Effector memory CD4-positive, alpha-beta T cell (primary cell): ENCODE data around the gene SNX17.
A peak's percentile ranks its signal among the peaks of the same experiment; 100 is the strongest.

Experiments used
- DNase-seq, 3 donors: peaks; one replicate each; pipeline ENCODE4 v3.0.0-alpha.2; 2020
- H3K27ac ChIP-seq: 2 replicates; pipeline ENCODE4 v1.7.0; 2013; ENCODE audit warnings: mild to moderate bottlenecking, low read length, moderate library complexity; ENCODE audit not compliant: insufficient read depth, poor library complexity, severe bottlenecking
- H3K27me3 ChIP-seq: replicated peaks from 2 replicates; pipeline ENCODE4 v1.7.0; 2013; ENCODE audit warnings: mild to moderate bottlenecking, low read length; ENCODE audit not compliant: insufficient read depth, control insufficient read depth, poor library complexity, severe bottlenecking
- H3K36me3 ChIP-seq: 2 replicates; pipeline ENCODE4 v1.7.0; 2013; ENCODE audit warnings: mild to moderate bottlenecking, low read length, moderate library complexity; ENCODE audit not compliant: control insufficient read depth, insufficient read depth
- H3K4me1 ChIP-seq: 2 replicates; pipeline ENCODE4 v1.7.0; 2013; ENCODE audit warnings: low read length, mild to moderate bottlenecking; ENCODE audit not compliant: control insufficient read depth, insufficient read depth, poor library complexity, severe bottlenecking
- H3K4me3 ChIP-seq: 2 replicates; pipeline ENCODE4 v1.7.0; 2013; ENCODE audit warnings: low read length, low read depth, mild to moderate bottlenecking; ENCODE audit not compliant: insufficient read depth, poor library complexity, severe bottlenecking
- H3K9me3 ChIP-seq: 2 replicates; pipeline ENCODE4 v1.7.0; 2013; ENCODE audit warnings: mild to moderate bottlenecking, low read length, moderate library complexity; ENCODE audit not compliant: control insufficient read depth
- total RNA-seq, 3 donors: gene quantifications; one replicate each; lab custom pipeline; 2026; lab: John Stamatoyannopoulos, UW

Gene SNX17, protein sequence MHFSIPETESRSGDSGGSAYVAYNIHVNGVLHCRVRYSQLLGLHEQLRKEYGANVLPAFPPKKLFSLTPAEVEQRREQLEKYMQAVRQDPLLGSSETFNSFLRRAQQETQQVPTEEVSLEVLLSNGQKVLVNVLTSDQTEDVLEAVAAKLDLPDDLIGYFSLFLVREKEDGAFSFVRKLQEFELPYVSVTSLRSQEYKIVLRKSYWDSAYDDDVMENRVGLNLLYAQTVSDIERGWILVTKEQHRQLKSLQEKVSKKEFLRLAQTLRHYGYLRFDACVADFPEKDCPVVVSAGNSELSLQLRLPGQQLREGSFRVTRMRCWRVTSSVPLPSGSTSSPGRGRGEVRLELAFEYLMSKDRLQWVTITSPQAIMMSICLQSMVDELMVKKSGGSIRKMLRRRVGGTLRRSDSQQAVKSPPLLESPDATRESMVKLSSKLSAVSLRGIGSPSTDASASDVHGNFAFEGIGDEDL
- 63.2 to 77.4 (median 71.8) reads per million in 3 donors for total RNA-seq

- Histone ChIP-seq H3K27me3 (no peaks in the 10 kb centered on the region), H3K9me3 (no peaks in the 10 kb centered on the region), H3K4me3 (peak within 1 kb of the TSS; percentile 96), H3K4me1 (peaks cover 24% of the 10 kb centered on the region), H3K36me3 (peaks cover 53% of the 10 kb centered on the region), H3K27ac (peak within 1 kb of the TSS; percentile 89)
- peak; percentile 98 to 100 (median 99) for DNase-seq
These were observed at the start of gene SNX17, which contains the start of gene EIF2B4 for GRCh38 chr2:27370026-27370815. Gene SNX17, plus strand, starts transcription at chr2:27370616. Its CDS starts 128 bp downstream, at chr2:27370744. Gene EIF2B4, minus strand, starts transcription at chr2:27370338. Its CDS starts 24 bp downstream, at chr2:27370314.

DNA sequence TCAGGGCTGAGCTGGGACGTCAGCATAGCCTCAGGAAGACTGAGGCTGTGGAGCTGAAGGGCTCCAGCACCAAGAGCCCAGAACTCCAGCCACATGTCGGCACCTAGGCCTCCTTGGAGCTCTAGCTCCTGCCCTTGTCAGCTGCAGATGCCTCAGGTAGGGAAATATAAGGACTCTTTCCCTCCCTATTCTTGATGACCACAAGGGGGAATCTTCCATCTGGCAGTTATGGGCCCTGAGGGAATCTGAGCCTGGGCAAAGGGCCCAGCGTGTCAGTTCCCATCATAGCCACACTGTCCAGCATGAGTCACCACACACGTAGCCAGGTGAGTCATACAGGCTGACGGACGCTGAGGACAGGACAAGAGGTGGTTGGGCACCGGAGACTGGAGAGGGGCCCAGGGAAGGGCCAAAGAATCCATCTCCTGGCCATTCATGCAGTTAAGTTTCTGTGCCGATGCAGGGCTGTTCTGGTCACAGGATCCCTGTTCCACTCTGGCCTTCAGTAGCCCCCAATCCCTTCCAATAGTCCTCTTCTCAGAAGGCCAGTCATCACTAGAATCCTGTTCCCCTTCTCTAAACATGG is 49.4 kb upstream of the SNX17 start:
- Histone ChIP-seq H3K4me1 (peaks cover 13% of the 10 kb centered on the region), H3K27me3 (no peaks in the 10 kb centered on the region), H3K9me3 (no peaks in the 10 kb centered on the region), H3K4me3 (no peak overlapping the region), H3K27ac (no peak overlapping the region), H3K36me3 (peaks cover under 1% of the 10 kb centered on the region)
- DNase-seq = no peak

DNA sequence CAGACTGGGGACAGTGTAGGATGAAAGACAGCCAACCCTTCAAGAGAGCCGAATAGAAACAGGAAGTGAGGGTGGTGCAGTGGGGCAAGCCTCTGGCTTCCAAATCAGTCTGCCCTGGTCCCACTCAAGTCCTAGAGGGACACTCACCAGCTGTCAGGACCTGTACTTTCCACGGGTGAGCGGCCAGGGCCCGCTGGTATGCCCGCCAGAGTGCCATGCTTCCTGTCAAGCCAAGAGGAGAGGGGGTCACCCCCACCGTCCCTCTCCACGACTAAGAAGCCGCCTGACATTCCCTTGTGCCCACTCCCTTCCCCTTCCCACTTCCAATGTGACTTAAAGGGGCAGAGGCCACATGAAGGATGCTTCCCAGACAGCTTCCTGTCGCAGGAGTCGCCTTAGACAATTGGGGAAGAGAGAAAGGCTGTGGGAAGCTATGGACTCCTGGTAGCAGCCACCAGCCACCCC is 48.1 kb upstream of the SNX17 start:
- peaks cover 13% of the 10 kb centered on the region for H3K4me1 ChIP-seq
- H3K36me3 ChIP-seq = peaks cover 12% of the 10 kb centered on the region
- peak overlapping the region; percentile 88 for H3K4me3 ChIP-seq
- H3K27me3 ChIP-seq = no peaks in the 10 kb centered on the region
- no peaks in the 10 kb centered on the region for H3K9me3 ChIP-seq
- peak overlapping the region; percentile 95 for H3K27ac ChIP-seq
- no peak for DNase-seq

GRCh38 chr2:27322766-27323595 is 47.4 kb upstream of the SNX17 start, which contains the start of gene MPV17:
Gene MPV17, minus strand, starts transcription at chr2:27323097. Its CDS starts 580 bp downstream, at chr2:27322517.
- peak; percentile 71 to 80 (median 73) for DNase-seq
- H3K27ac ChIP-seq = peak within 1 kb of the TSS; percentile 95
- H3K4me1 ChIP-seq = peaks cover 13% of the 10 kb centered on the region
- H3K4me3 ChIP-seq = peak within 1 kb of the TSS; percentile 88
- H3K9me3 ChIP-seq = no peaks in the 10 kb centered on the region
- peaks cover 15% of the 10 kb centered on the region for H3K36me3 ChIP-seq
- H3K27me3 ChIP-seq = no peaks in the 10 kb centered on the region

GRCh38 chr2:27323596-27324285 is 46.7 kb upstream of the SNX17 start:
- H3K27ac ChIP-seq = peak overlapping the region; percentile 95
- DNase-seq = no peak
- peaks cover 22% of the 10 kb centered on the region for H3K36me3 ChIP-seq
- H3K27me3 ChIP-seq = no peaks in the 10 kb centered on the region
- peaks cover 13% of the 10 kb centered on the region for H3K4me1 ChIP-seq
- H3K9me3 ChIP-seq = no peaks in the 10 kb centered on the region
- peak overlapping the region; percentile 88 for H3K4me3 ChIP-seq

DNA sequence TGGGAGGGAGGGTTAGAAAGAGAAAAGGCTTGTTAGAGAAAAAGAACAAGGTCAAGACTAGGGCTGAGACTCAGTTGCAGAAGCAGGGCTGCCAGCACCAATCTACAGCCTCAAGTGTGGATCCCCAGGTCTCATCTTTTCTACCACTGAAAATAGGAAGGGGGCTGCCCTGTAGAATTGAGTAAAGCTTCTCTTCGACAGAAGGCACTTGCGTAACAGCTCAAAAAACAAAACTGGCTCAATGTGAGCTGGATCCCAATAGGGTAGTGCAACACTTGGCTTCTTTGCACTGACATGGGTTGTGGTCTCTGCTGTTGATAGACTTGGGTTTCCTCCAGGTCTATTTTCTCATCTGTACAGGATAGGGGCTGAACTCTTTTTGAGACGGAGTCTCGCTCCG is 45.7 kb upstream of the SNX17 start:
- DNase-seq = no peak
- peaks cover 13% of the 10 kb centered on the region for H3K4me1 ChIP-seq
- no peaks in the 10 kb centered on the region for H3K9me3 ChIP-seq
- H3K27me3 ChIP-seq = no peaks in the 10 kb centered on the region
- H3K27ac ChIP-seq = no peak overlapping the region
- H3K4me3 ChIP-seq = no peak overlapping the region
- H3K36me3 ChIP-seq = peaks cover 30% of the 10 kb centered on the region

DNA sequence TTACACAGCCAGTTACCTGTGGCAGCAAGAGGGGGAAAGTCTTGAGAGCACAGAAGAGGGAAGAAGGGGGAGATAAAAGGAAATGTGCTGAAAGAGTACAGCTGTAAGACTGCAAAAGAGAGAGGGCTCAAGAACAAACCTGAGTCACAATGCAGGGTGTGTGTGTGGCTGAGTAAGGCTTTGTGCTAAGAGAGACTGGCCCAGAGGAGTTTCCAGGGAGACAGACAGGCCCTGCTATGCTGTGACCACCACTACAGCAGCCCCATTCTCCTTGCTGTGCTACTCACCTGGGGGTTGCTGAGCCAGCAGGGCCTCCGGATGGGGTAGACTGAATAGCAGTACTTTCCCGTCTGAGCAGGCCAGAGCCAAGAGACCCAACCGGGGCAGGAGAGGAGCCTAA is 35.1 kb upstream of the SNX17 start:
- Histone ChIP-seq H3K27me3 (no peaks in the 10 kb centered on the region), H3K36me3 (peaks cover 55% of the 10 kb centered on the region), H3K27ac (no peak overlapping the region), H3K4me1 (no peaks in the 10 kb centered on the region), H3K4me3 (no peak overlapping the region), H3K9me3 (no peaks in the 10 kb centered on the region)
- DNase-seq = no peak

- Histone ChIP-seq H3K27me3 (no peaks in the 10 kb centered on the region), H3K4me1 (no peaks in the 10 kb centered on the region), H3K36me3 (peaks cover 58% of the 10 kb centered on the region), H3K9me3 (no peaks in the 10 kb centered on the region), H3K27ac (no peak overlapping the region), H3K4me3 (no peak overlapping the region)
- DNase-seq = no peak
These were observed 34.2 kb upstream of the SNX17 start for GRCh38 chr2:27336173-27336572.
